Prostate gland (tissue), 2 donors: ENCODE results near the gene HOXA11.

Source experiments
- CTCF ChIP-seq, 4 experiments: fragments of 200-600 bp in 2 of 4; fragments of 450-650 bp in 2 of 4; sonication (generic) in 2 of 4; IDR thresholded peaks; 1 replicate in 3 of 4; 2 replicates in 1 of 4; pipeline ENCODE4 v1.5.1; 2016 to 2019; ENCODE audit warnings: antibody characterized with exemption in 4 of 4, mild to moderate bottlenecking in 2 of 4, moderate library complexity in 2 of 4
- POLR2A ChIP-seq: fragments of 450-650 bp; IDR thresholded peaks from one replicate; pipeline ENCODE4 v1.6.1; 2016; ENCODE audit warnings: antibody characterized with exemption, mild to moderate bottlenecking
- POLR2AphosphoS5 ChIP-seq: sonication (generic); formaldehyde crosslinking; IDR thresholded peaks from one replicate; pipeline ENCODE4 v1.6.1; 2017; ENCODE audit warnings: antibody characterized with exemption

GRCh38 chr7:27178366-27178765 is 6.7 kb downstream of the HOXA11 start:
- no peak for TF ChIP-seq CTCF (IDR thresholded peaks at IDR 0.05)
- TF ChIP-seq POLR2AphosphoS5: no peak
- no peak for TF ChIP-seq POLR2A
